ENCODE data around the gene ZNF311. TPM values are rescaled to one million over a fixed set of nuclear protein-coding genes. Genes with fewer than 3 reads are reported as not detected.
A peak's percentile ranks its signal among the peaks of the same experiment; 100 is the strongest.
"Not testable (repeated sequence)": the region's sequence is repeated elsewhere in the genome, so short reads cannot be mapped to it uniquely, and the experiment has no call there.

Gene ZNF311
- total RNA-seq, 1 experiment from 2014 or later = 0.57 TPM

DNA sequence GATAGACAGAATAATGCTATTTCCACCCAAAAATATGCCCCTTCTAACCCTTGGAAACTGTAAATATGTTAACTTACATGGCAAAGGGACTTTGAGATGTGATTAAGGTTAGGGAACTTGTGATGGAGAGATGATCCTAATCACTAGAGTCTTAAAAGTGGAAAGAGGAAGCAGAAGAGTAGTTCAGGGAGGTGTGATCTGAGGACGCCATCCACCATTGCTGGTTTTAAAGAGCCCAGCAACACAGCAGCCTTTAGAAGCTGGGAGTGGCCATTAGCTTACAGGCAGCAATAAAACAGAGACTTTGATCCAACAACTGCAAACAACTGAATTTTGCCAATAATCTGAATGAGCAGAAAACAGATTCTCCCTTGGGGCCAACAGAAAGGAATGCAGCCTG is 30.6 kb downstream of the ZNF311 start:
- Histone ChIP-seq H2AFZ (ENCODE audit: low read length) (no peak overlapping the region), H3K4me2 (ENCODE audit: insufficient read depth, insufficient read length, low read length) (no peak overlapping the region), H2BK15ac (ENCODE audit: low read depth, low read length) (no peak overlapping the region), H2AK5ac (ENCODE audit: insufficient read length, low read length) (no peak overlapping the region), H3K27me3 (ENCODE audit: insufficient read depth, low read length) (no peaks in the 10 kb centered on the region), H3K9ac (ENCODE audit: extremely low read depth, insufficient read length, low read length) (no peak overlapping the region), H3T11ph (ENCODE audit: low read length) (no peak overlapping the region), H3K4me1 (ENCODE audit: insufficient read depth, low read length) (peaks cover 7% of the 10 kb centered on the region; the same call in 1 of the 2 replicates), H4K20me1 (ENCODE audit: control insufficient read depth, insufficient read depth, insufficient read length) (no peaks in the 10 kb centered on the region), H3K23me2 (ENCODE audit: insufficient read length, low read depth, low read length, poor library complexity, severe bottlenecking) (peaks cover 3% of the 10 kb centered on the region), H3K56ac (ENCODE audit: insufficient read length, low read depth, low read length) (no peak overlapping the region), H2BK12ac (ENCODE audit: insufficient read length, low read depth, low read length) (no peak overlapping the region), H2BK120ac (ENCODE audit: low read depth, low read length, poor library complexity, severe bottlenecking) (no peak overlapping the region), H3K9me3 (ENCODE audit: control insufficient read depth, low read depth, low read length) (no peaks in the 10 kb centered on the region), H3K79me2 (ENCODE audit: insufficient read depth, low read length) (no peaks in the 10 kb centered on the region), H3K4ac (ENCODE audit: low read depth, low read length) (no peak overlapping the region), H4K8ac (replicated peaks; ENCODE audit: insufficient read length, low read depth, low read length) (no peak overlapping the region), H3K27ac (ENCODE audit: insufficient read length, low read depth, low read length) (no peak overlapping the region), H4K91ac (ENCODE audit: insufficient read length, low read depth, low read length) (no peak overlapping the region), H2BK5ac (ENCODE audit: insufficient read length, low read length) (no peak overlapping the region), H3K18ac (ENCODE audit: insufficient read length, low read depth, low read length) (no peak overlapping the region), H3K14ac (ENCODE audit: insufficient read depth, low read length) (no peak overlapping the region), H2BK20ac (ENCODE audit: low read depth, low read length, poor library complexity, severe bottlenecking) (no peak overlapping the region), H4K5ac (ENCODE audit: insufficient read length, low read depth, low read length) (no peak overlapping the region), H3K23ac (ENCODE audit: insufficient read length, low read depth, low read length) (no peak overlapping the region), H3K79me1 (ENCODE audit: insufficient read depth, low read depth, low read length, poor library complexity, severe bottlenecking) (no peaks in the 10 kb centered on the region)
- WGBS (ENCODE audit: extremely low coverage, insufficient read length, low lambda C conversion rate) = no CpG with 5 or more reads among the region's 1 CpG
- Mint-ChIP-seq H3K4me1 (peaks cover 13 to 14% of the 10 kb centered on the region in 2 experiments), H3K4me3 (no peak overlapping the region; a peak in 1 of 5 replicates), H3K36me3 (ENCODE audit: insufficient read depth in 1 of 3, low read depth in 3 of 3) (no peaks in the 10 kb centered on the region; a peak in 1 of 7 replicates), H3K27ac (peak overlapping the region in 1 of 3 experiments; percentile 1; a peak in 1 of 7 replicates), H3K27me3 (ENCODE audit: low read depth) (peaks cover 29% of the 10 kb centered on the region), H3K9me3 (peaks cover 0 to 3% of the 10 kb centered on the region in 2 experiments; a peak in 3 of 5 replicates)
- DNase-seq = no peak
- TF ChIP-seq, protein P1, sequence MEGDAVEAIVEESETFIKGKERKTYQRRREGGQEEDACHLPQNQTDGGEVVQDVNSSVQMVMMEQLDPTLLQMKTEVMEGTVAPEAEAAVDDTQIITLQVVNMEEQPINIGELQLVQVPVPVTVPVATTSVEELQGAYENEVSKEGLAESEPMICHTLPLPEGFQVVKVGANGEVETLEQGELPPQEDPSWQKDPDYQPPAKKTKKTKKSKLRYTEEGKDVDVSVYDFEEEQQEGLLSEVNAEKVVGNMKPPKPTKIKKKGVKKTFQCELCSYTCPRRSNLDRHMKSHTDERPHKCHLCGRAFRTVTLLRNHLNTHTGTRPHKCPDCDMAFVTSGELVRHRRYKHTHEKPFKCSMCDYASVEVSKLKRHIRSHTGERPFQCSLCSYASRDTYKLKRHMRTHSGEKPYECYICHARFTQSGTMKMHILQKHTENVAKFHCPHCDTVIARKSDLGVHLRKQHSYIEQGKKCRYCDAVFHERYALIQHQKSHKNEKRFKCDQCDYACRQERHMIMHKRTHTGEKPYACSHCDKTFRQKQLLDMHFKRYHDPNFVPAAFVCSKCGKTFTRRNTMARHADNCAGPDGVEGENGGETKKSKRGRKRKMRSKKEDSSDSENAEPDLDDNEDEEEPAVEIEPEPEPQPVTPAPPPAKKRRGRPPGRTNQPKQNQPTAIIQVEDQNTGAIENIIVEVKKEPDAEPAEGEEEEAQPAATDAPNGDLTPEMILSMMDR (conservative IDR thresholded peaks at IDR 0.05) = no peak

DNA sequence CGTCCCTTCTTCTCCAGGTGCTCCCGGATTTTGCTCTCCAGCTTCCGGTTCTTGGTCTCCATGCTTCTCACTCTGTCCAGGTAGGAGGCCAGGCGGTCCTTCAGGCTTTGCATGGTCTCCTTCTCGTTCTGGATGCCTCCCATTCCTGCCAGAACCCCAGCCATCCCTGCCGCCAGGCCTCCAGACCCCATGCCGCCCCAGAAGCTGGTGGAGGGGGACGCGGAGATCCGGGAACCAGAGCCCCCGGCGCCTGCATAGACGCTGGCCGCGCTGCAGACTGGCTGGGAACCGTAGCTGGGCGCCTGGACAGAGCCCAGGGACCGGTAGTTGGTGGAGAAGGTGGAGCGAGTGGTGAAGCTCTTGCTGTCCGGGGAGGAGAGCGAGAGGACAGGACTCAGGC is 35.1 kb downstream of the ZNF311 start:
- H2AK5ac ChIP-seq (ENCODE audit: insufficient read length, low read length); H2BK20ac ChIP-seq (ENCODE audit: low read depth, low read length, poor library complexity, severe bottlenecking); H3K27ac ChIP-seq (ENCODE audit: insufficient read length, low read depth, low read length); H3K9ac ChIP-seq (ENCODE audit: extremely low read depth, insufficient read length, low read length); H3K4ac ChIP-seq (ENCODE audit: low read depth, low read length); H3K14ac ChIP-seq (ENCODE audit: insufficient read depth, low read length); H2BK120ac ChIP-seq (ENCODE audit: low read depth, low read length, poor library complexity, severe bottlenecking); H3K9me3 ChIP-seq (ENCODE audit: control insufficient read depth, low read depth, low read length); H3K4me1 ChIP-seq (ENCODE audit: insufficient read depth, low read length); H3T11ph ChIP-seq (ENCODE audit: low read length); H4K8ac ChIP-seq (replicated peaks; ENCODE audit: insufficient read length, low read depth, low read length); H3K79me2 ChIP-seq (ENCODE audit: insufficient read depth, low read length); H3K79me1 ChIP-seq (ENCODE audit: insufficient read depth, low read depth, low read length, poor library complexity, severe bottlenecking); H2AFZ ChIP-seq (ENCODE audit: low read length); H4K5ac ChIP-seq (ENCODE audit: insufficient read length, low read depth, low read length); H3K18ac ChIP-seq (ENCODE audit: insufficient read length, low read depth, low read length); H2BK12ac ChIP-seq (ENCODE audit: insufficient read length, low read depth, low read length); H3K4me1 Mint-ChIP-seq; H2BK15ac ChIP-seq (ENCODE audit: low read depth, low read length); H3K27me3 ChIP-seq (ENCODE audit: insufficient read depth, low read length); H4K20me1 ChIP-seq (ENCODE audit: control insufficient read depth, insufficient read depth, insufficient read length); H3K4me2 ChIP-seq (ENCODE audit: insufficient read depth, insufficient read length, low read length); H3K23me2 ChIP-seq (ENCODE audit: insufficient read length, low read depth, low read length, poor library complexity, severe bottlenecking); H3K23ac ChIP-seq (ENCODE audit: insufficient read length, low read depth, low read length); H4K91ac ChIP-seq (ENCODE audit: insufficient read length, low read depth, low read length); H3K4me3 Mint-ChIP-seq; H3K56ac ChIP-seq (ENCODE audit: insufficient read length, low read depth, low read length); H3K27ac Mint-ChIP-seq; H2BK5ac ChIP-seq (ENCODE audit: insufficient read length, low read length); DNase-seq: not testable (repeated sequence)
- H3K27me3 Mint-ChIP-seq (ENCODE audit: low read depth) = peaks cover 13% of the 10 kb centered on the region
- H3K9me3 Mint-ChIP-seq = peaks cover 17 to 26% of the 10 kb centered on the region in 2 experiments
- no CpG with 5 or more reads among the region's 21 CpGs for WGBS (ENCODE audit: extremely low coverage, insufficient read length, low lambda C conversion rate)
- peaks cover 5 to 13% (median 5%) of the 10 kb centered on the region in 3 experiments; a peak in 5 of 7 replicates for H3K36me3 Mint-ChIP-seq (ENCODE audit: insufficient read depth in 1 of 3, low read depth in 3 of 3)

Measured in H9 (cell line).